Stimulated activated CD4-positive, alpha-beta T cell treated with anti-CD3 and anti-CD28 coated beads, TNF-alpha, amount 100 ng/mL, for 48 hours (primary cell): Measurements from ENCODE around the gene ASCC3.

ENCODE experiments used
- DNase-seq, 3 donors: peaks; one replicate each; pipeline ENCODE4 v3.0.0-alpha.2; 2020; ENCODE audit warnings: low read depth in 3 of 3

Gene ASCC3

GRCh38 chr6:100730001-100730980 is 150.8 kb downstream of the ASCC3 start:
- DNase-seq = no peak

GRCh38 chr6:100726666-100727065 is 154.5 kb downstream of the ASCC3 start:
- no peak for DNase-seq

- no peak for DNase-seq
These were observed 156.4 kb downstream of the ASCC3 start for GRCh38 chr6:100724696-100725095.

GRCh38 chr6:100724222-100724621 is 156.9 kb downstream of the ASCC3 start:
- DNase-seq = no peak

GRCh38 chr6:100721256-100721655 is 159.9 kb downstream of the ASCC3 start:
- DNase-seq = no peak

- no peak for DNase-seq
These were observed 161.0 kb downstream of the ASCC3 start for GRCh38 chr6:100719883-100720682.

GRCh38 chr6:100712997-100713396 is 168.1 kb downstream of the ASCC3 start:
- DNase-seq = no peak

- no peak for DNase-seq
These were observed 174.6 kb downstream of the ASCC3 start for GRCh38 chr6:100706491-100706890.

- no peak for DNase-seq
These were observed 176.2 kb downstream of the ASCC3 start for GRCh38 chr6:100704961-100705360.

- peak in 1 of 3 donors; percentile 3 for DNase-seq
These were observed 179.4 kb downstream of the ASCC3 start for GRCh38 chr6:100701728-100702127.

GRCh38 chr6:100700009-100700408 is 181.1 kb downstream of the ASCC3 start:
- DNase-seq = no peak

GRCh38 chr6:100695445-100695844 is 185.7 kb downstream of the ASCC3 start:
- no peak for DNase-seq

GRCh38 chr6:100693249-100693927 is 187.7 kb downstream of the ASCC3 start:
- DNase-seq = no peak

GRCh38 chr6:100691972-100692371 is 189.2 kb downstream of the ASCC3 start:
- no peak for DNase-seq

- DNase-seq = no peak
These were observed 194.9 kb downstream of the ASCC3 start for GRCh38 chr6:100686216-100686615.

GRCh38 chr6:100685747-100686146 is 195.4 kb downstream of the ASCC3 start:
- no peak for DNase-seq

GRCh38 chr6:100680163-100680562 is 201.0 kb downstream of the ASCC3 start:
- no peak for DNase-seq

- DNase-seq = no peak
These were observed 203.1 kb downstream of the ASCC3 start for GRCh38 chr6:100678027-100678426.

GRCh38 chr6:100677240-100677639 is 203.9 kb downstream of the ASCC3 start:
- no peak for DNase-seq

GRCh38 chr6:100673641-100674040 is 207.5 kb downstream of the ASCC3 start:
- no peak for DNase-seq

GRCh38 chr6:100671740-100672139 is 209.4 kb downstream of the ASCC3 start:
- no peak for DNase-seq

GRCh38 chr6:100670056-100670455 is 211.1 kb downstream of the ASCC3 start:
- no peak for DNase-seq
